ENCODE measurements around the gene SLC35E3.

The SLC35E3 gene

GRCh38 chr12:68755536-68756243 lies 9.7 kb downstream of the SLC35E3 start:
- Histone ChIP-seq H3K23ac (ENCODE audit: low read length) (no peak overlapping the region), H3K79me2 (ENCODE audit: control insufficient read depth, insufficient read depth, low read length) (no peaks in the 10 kb centered on the region), H3K27ac (ENCODE audit: low read depth, low read length) (no peak overlapping the region), H3K27me3 (ENCODE audit: insufficient read depth, low read length, poor library complexity) (no peaks in the 10 kb centered on the region), H3K4me1 (ENCODE audit: control insufficient read depth, low read depth, low read length) (no peaks in the 10 kb centered on the region), H3K79me1 (ENCODE audit: low read length) (no peaks in the 10 kb centered on the region), H3K36me3 (ENCODE audit: control insufficient read depth, insufficient read depth, low read length) (no peaks in the 10 kb centered on the region), H2BK5ac (ENCODE audit: low read length) (no peak overlapping the region), H3K4me3 (ENCODE audit: low read length) (no peak overlapping the region), H4K5ac (ENCODE audit: low read length) (no peak overlapping the region), H2AK5ac (ENCODE audit: low read length) (no peak overlapping the region), H4K8ac (ENCODE audit: low read depth, low read length) (no peak overlapping the region), H3K4ac (ENCODE audit: low read depth, low read length) (no peak overlapping the region), H3K18ac (ENCODE audit: low read length) (no peak overlapping the region), H3K9ac (ENCODE audit: low read length) (no peak overlapping the region), H2BK15ac (replicated peaks; ENCODE audit: low read depth) (no peak overlapping the region), H3K4me2 (ENCODE audit: low read length) (no peak overlapping the region), H3K56ac (ENCODE audit: low read length) (no peak overlapping the region), H2BK120ac (ENCODE audit: low read depth, low read length) (no peak overlapping the region)
- DNase-seq = no peak
- no CpG with 5 or more reads among the region's 4 CpGs for WGBS (ENCODE audit: extremely low coverage, insufficient coverage, low lambda C conversion rate)

DNA sequence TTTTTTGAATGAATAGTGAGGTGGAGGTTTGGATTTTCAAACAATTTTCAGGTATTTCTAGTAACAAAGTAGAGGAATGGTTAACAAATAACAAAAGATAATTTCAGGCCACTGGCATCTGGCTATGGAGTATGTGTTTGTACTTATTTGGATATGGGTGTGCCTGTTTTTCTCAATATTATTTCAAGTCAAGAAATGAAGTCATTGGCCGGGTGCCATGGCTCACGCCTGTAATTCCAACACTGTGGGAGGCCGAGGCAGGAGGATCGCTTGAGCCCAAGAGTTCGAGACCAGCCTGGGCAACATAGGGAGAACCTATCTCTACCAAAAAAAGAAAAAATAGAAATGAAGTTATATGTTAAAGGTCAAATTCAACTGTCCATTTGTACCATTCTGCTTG lies 13.9 kb downstream of the SLC35E3 start:
- H3K36me3 ChIP-seq (ENCODE audit: control insufficient read depth, insufficient read depth, low read length) = peaks cover 4% of the 10 kb centered on the region
- H3K27ac ChIP-seq (ENCODE audit: low read depth, low read length) = no peak overlapping the region
- H3K4ac ChIP-seq (ENCODE audit: low read depth, low read length) = no peak overlapping the region

GRCh38 chr12:68760806-68761441 lies 14.9 kb downstream of the SLC35E3 start:
- no CpG with 5 or more reads among the region's 7 CpGs for WGBS (ENCODE audit: extremely low coverage, insufficient coverage, low lambda C conversion rate)
- Histone ChIP-seq H3K9ac (ENCODE audit: low read length) (no peak overlapping the region), H2BK15ac (replicated peaks; ENCODE audit: low read depth) (no peak overlapping the region), H3K18ac (ENCODE audit: low read length) (no peak overlapping the region), H3K4me2 (ENCODE audit: low read length) (no peak overlapping the region), H4K5ac (ENCODE audit: low read length) (no peak overlapping the region), H3K79me2 (ENCODE audit: control insufficient read depth, insufficient read depth, low read length) (no peaks in the 10 kb centered on the region), H3K4me3 (ENCODE audit: low read length) (no peak overlapping the region), H4K8ac (ENCODE audit: low read depth, low read length) (no peak overlapping the region), H3K23ac (ENCODE audit: low read length) (no peak overlapping the region), H3K36me3 (ENCODE audit: control insufficient read depth, insufficient read depth, low read length) (peaks cover 4% of the 10 kb centered on the region), H2BK120ac (ENCODE audit: low read depth, low read length) (no peak overlapping the region), H3K56ac (ENCODE audit: low read length) (no peak overlapping the region), H3K79me1 (ENCODE audit: low read length) (no peaks in the 10 kb centered on the region), H3K4ac (ENCODE audit: low read depth, low read length) (no peak overlapping the region), H2AK5ac (ENCODE audit: low read length) (no peak overlapping the region), H3K27me3 (ENCODE audit: insufficient read depth, low read length, poor library complexity) (no peaks in the 10 kb centered on the region), H3K27ac (ENCODE audit: low read depth, low read length) (no peak overlapping the region), H3K4me1 (ENCODE audit: control insufficient read depth, low read depth, low read length) (no peaks in the 10 kb centered on the region), H2BK5ac (ENCODE audit: low read length) (no peak overlapping the region)
- DNase-seq = no peak

More for the DNA sequence above, 13.9 kb downstream of the SLC35E3 start:
- Histone ChIP-seq H2BK15ac (replicated peaks; ENCODE audit: low read depth) (no peak overlapping the region), H2BK5ac (ENCODE audit: low read length) (no peak overlapping the region), H3K27me3 (ENCODE audit: insufficient read depth, low read length, poor library complexity) (no peaks in the 10 kb centered on the region), H3K23ac (ENCODE audit: low read length) (no peak overlapping the region), H2BK120ac (ENCODE audit: low read depth, low read length) (no peak overlapping the region), H3K9ac (ENCODE audit: low read length) (no peak overlapping the region), H4K5ac (ENCODE audit: low read length) (no peak overlapping the region), H4K8ac (ENCODE audit: low read depth, low read length) (no peak overlapping the region), H3K18ac (ENCODE audit: low read length) (no peak overlapping the region), H2AK5ac (ENCODE audit: low read length) (no peak overlapping the region), H3K79me1 (ENCODE audit: low read length) (no peaks in the 10 kb centered on the region), H3K79me2 (ENCODE audit: control insufficient read depth, insufficient read depth, low read length) (no peaks in the 10 kb centered on the region), H3K56ac (ENCODE audit: low read length) (no peak overlapping the region), H3K4me2 (ENCODE audit: low read length) (no peak overlapping the region), H3K4me3 (ENCODE audit: low read length) (no peak overlapping the region), H3K4me1 (ENCODE audit: control insufficient read depth, low read depth, low read length) (no peaks in the 10 kb centered on the region)
- no peak for DNase-seq
- WGBS (ENCODE audit: extremely low coverage, insufficient coverage, low lambda C conversion rate) = no CpG with 5 or more reads among the region's 5 CpGs

- WGBS (ENCODE audit: extremely low coverage, insufficient coverage, low lambda C conversion rate) = no CpG with 5 or more reads among the region's 3 CpGs
- H4K8ac ChIP-seq (ENCODE audit: low read depth, low read length) = no peak overlapping the region
- H3K23ac ChIP-seq (ENCODE audit: low read length) = no peak overlapping the region
- H3K4me3 ChIP-seq (ENCODE audit: low read length) = no peak overlapping the region
- no peak for DNase-seq
- no peak overlapping the region for H2BK15ac ChIP-seq (replicated peaks; ENCODE audit: low read depth)
- H3K27me3 ChIP-seq (ENCODE audit: insufficient read depth, low read length, poor library complexity) = no peaks in the 10 kb centered on the region
- no peak overlapping the region for H3K27ac ChIP-seq (ENCODE audit: low read depth, low read length)
- no peak overlapping the region for H2BK5ac ChIP-seq (ENCODE audit: low read length)
- H2AK5ac ChIP-seq (ENCODE audit: low read length) = no peak overlapping the region
- H3K9ac ChIP-seq (ENCODE audit: low read length) = no peak overlapping the region
- peaks cover 4% of the 10 kb centered on the region for H3K36me3 ChIP-seq (ENCODE audit: control insufficient read depth, insufficient read depth, low read length)
- H3K56ac ChIP-seq (ENCODE audit: low read length) = no peak overlapping the region
- H3K79me1 ChIP-seq (ENCODE audit: low read length) = no peaks in the 10 kb centered on the region
- H3K4me1 ChIP-seq (ENCODE audit: control insufficient read depth, low read depth, low read length) = no peaks in the 10 kb centered on the region
- no peak overlapping the region for H3K18ac ChIP-seq (ENCODE audit: low read length)
- H4K5ac ChIP-seq (ENCODE audit: low read length) = no peak overlapping the region
- no peak overlapping the region for H2BK120ac ChIP-seq (ENCODE audit: low read depth, low read length)
- no peaks in the 10 kb centered on the region for H3K79me2 ChIP-seq (ENCODE audit: control insufficient read depth, insufficient read depth, low read length)
- H3K4me2 ChIP-seq (ENCODE audit: low read length) = no peak overlapping the region
- H3K4ac ChIP-seq (ENCODE audit: low read depth, low read length) = no peak overlapping the region
Measured at GRCh38 chr12:68761442-68761812, 15.5 kb downstream of the SLC35E3 start.

DNA sequence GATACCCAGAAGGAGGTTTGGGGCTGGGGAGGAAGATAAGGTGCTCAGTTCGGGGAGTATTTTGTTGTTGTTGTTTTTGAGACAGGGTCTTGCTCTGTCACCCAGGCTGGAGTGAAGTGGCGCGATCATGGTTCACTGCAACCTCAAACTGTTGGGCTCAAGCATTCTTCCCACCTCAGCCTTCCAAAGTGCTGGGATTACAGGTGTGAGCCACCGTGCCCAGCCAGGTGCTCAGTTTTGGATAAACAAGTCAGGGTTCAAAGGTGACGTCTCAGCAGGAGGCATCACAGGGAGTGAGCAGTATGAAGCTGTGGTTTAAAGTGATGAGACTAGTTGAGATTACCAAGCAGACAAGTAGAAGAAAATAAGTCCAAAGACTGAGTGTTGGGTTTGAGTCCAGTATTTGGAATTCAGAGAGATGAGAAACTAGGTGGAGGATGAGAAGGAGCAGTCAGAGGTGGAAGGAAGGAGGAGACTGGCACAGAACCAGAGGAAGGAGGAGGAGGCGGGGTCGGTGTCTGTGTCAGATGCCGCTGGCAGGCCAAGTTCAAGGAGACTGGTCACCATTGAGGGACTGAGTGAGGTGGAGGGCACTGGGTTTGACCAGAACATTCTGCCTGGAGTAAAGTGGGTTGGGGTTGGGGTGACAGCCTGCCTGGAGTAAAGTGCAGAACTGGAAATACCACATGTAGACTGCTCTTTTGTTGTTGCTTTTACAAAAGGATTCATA lies 16.1 kb downstream of the SLC35E3 start:
- H3K79me2 ChIP-seq (ENCODE audit: control insufficient read depth, insufficient read depth, low read length) = no peaks in the 10 kb centered on the region

More for the DNA sequence above, 16.1 kb downstream of the SLC35E3 start:
- Histone ChIP-seq H3K27me3 (ENCODE audit: insufficient read depth, low read length, poor library complexity) (no peaks in the 10 kb centered on the region), H2BK15ac (replicated peaks; ENCODE audit: low read depth) (no peak overlapping the region), H2BK120ac (ENCODE audit: low read depth, low read length) (no peak overlapping the region), H3K4me3 (ENCODE audit: low read length) (no peak overlapping the region), H4K5ac (ENCODE audit: low read length) (no peak overlapping the region), H3K4me2 (ENCODE audit: low read length) (no peak overlapping the region), H3K56ac (ENCODE audit: low read length) (no peak overlapping the region), H3K4me1 (ENCODE audit: control insufficient read depth, low read depth, low read length) (no peaks in the 10 kb centered on the region), H3K79me1 (ENCODE audit: low read length) (no peaks in the 10 kb centered on the region), H3K4ac (ENCODE audit: low read depth, low read length) (no peak overlapping the region), H4K8ac (ENCODE audit: low read depth, low read length) (no peak overlapping the region), H3K23ac (ENCODE audit: low read length) (no peak overlapping the region), H3K36me3 (ENCODE audit: control insufficient read depth, insufficient read depth, low read length) (peaks cover 4% of the 10 kb centered on the region), H3K18ac (ENCODE audit: low read length) (no peak overlapping the region), H3K9ac (ENCODE audit: low read length) (no peak overlapping the region), H2BK5ac (ENCODE audit: low read length) (no peak overlapping the region), H2AK5ac (ENCODE audit: low read length) (no peak overlapping the region), H3K27ac (ENCODE audit: low read depth, low read length) (no peak overlapping the region)
- no CpG with 5 or more reads among the region's 8 CpGs for WGBS (ENCODE audit: extremely low coverage, insufficient coverage, low lambda C conversion rate)
- no peak for DNase-seq
